Testis (tissue), 3 donors: ENCODE measurements around the gene TUFT1. TPM values are rescaled to one million over a fixed set of nuclear protein-coding genes. Genes with fewer than 3 reads are reported as not detected.
"Not testable (repeated sequence)": the region's sequence is repeated elsewhere in the genome, so short reads cannot be mapped to it uniquely, and the experiment has no call there.

Experiments used
- DNase-seq: peaks from one replicate; pipeline ENCODE4 v3.0.0-alpha.2; 2019
- H3K27ac ChIP-seq, 2 donors: fragments of 200-600 bp; sonication (generic); one replicate each; pipeline ENCODE4 v1.5.1; 2019
- H3K27me3 ChIP-seq: fragments of 200-600 bp; sonication (generic); one replicate; pipeline ENCODE4 v1.5.1; 2019
- H3K36me3 ChIP-seq: fragments of 200-600 bp; sonication (generic); one replicate; pipeline ENCODE4 v1.5.1; 2017; ENCODE audit warnings: low read depth; ENCODE audit errors: missing control alignments
- H3K4me1 ChIP-seq: fragments of 200-600 bp; sonication (generic); one replicate; pipeline ENCODE4 v1.5.1; 2019
- H3K4me3 ChIP-seq, 2 donors: fragments of 200-600 bp; sonication (generic); one replicate each; pipeline ENCODE4 v1.5.1; 2017 to 2019
- H3K9me3 ChIP-seq: fragments of 200-600 bp; sonication (generic); one replicate; pipeline ENCODE4 v1.5.1; 2017
- CTCF ChIP-seq, 3 experiments: fragments of 450-650 bp in 2 of 3; fragments of 200-600 bp in 1 of 3; sonication (generic) in 1 of 3; IDR thresholded peaks; one replicate each; pipeline ENCODE4 v1.5.1; 2016 to 2019; ENCODE audit warnings: antibody characterized with exemption in 3 of 3, mild to moderate bottlenecking in 2 of 3, moderate library complexity in 1 of 3
- POLR2A ChIP-seq: fragments of 450-650 bp; IDR thresholded peaks from one replicate; pipeline ENCODE4 v1.6.1; 2017; ENCODE audit warnings: antibody characterized with exemption, mild to moderate bottlenecking, moderate library complexity
- WGBS, 2 donors: methylation state at CpG; one replicate each; pipeline ENCODE4 v1.1.5; 2018; 5-methylcytosine and 5-hydroxymethylcytosine counted together
- intact Hi-C: fragments of 100-400 bp; cut with DNase I; formaldehyde crosslinking; loops from one replicate; pipeline ENCODE4 v1.15.1; 2023; ENCODE audit warnings: low total_unique reads
- polyA plus RNA-seq: library from polyadenylated mRNA; stranded (reverse); fragments of 350-450 nt; fragmentation: Illumina TruSeq; extraction: RNeasy Lipid Tissue Mini Kit (QIAGEN cat#74804); gene quantifications from one replicate; pipeline ENCODE4 v1.2.3, GENCODE V29; 2014; ENCODE audit warnings: low read depth, low replicate concordance; ENCODE audit not compliant: insufficient read depth
- total RNA-seq, 2 donors: library from RNA; depleted of rRNA; stranded (reverse); fragments of >200 nt; gene quantifications; one replicate each; pipeline ENCODE4 v1.2.3, GENCODE V29; 2016

The TUFT1 gene
- total and polyA plus RNA-seq, 3 donors from 2014 or later, result 9.7 to 19.3 (median 16.5) TPM

- TF ChIP-seq POLR2A (no peak), CTCF (IDR thresholded peaks at IDR 0.05) (no peak)
- DNase-seq, result no peak
- Histone ChIP-seq H3K27ac (no peak overlapping the region), H3K27me3 (no peaks in the 10 kb centered on the region), H3K4me3 (no peak overlapping the region), H3K4me1 (peaks cover 7% of the 10 kb centered on the region), H3K9me3 (no peaks in the 10 kb centered on the region), H3K36me3 (no peaks in the 10 kb centered on the region)
- intact Hi-C loops, result no loop called here
- WGBS, 2 donors, result 53 to 81% methylated on average over 3 of the region's 3 CpGs
These were observed 77.9 kb downstream of the TUFT1 start for GRCh38 chr1:151618003-151618402.

DNA sequence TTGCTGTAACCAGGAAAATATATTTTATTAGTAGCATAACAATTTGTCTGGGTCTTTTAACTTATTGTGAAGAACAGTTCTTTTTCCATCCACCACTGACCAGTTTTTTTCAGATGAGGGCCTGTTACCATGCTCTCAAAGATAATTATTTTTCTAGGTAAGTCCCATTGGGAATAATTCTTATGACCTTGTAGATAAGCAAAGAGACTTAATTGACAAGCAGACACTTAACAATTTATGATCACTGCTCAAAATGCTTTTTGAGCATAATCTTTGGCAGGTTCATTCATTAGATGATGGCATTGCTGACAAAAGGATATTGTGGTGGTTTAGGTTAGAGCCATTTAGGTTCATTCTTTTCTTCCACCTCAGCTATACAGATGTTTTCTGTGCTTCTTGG is 78.4 kb downstream of the TUFT1 start:
- Histone ChIP-seq H3K36me3 (no peaks in the 10 kb centered on the region), H3K27me3 (no peaks in the 10 kb centered on the region), H3K27ac (no peak overlapping the region), H3K4me3 (no peak overlapping the region), H3K9me3 (no peaks in the 10 kb centered on the region), H3K4me1 (peaks cover 4% of the 10 kb centered on the region)
- TF ChIP-seq CTCF (IDR thresholded peaks at IDR 0.05) (no peak), POLR2A (no peak)
- intact Hi-C loops, result no loop called here
- DNase-seq, result no peak

- H3K9me3 ChIP-seq, H3K36me3 ChIP-seq, intact Hi-C loops, H3K27me3 ChIP-seq, H3K4me1 ChIP-seq, H3K4me3 ChIP-seq, DNase-seq: not testable (repeated sequence)
- WGBS, 2 donors, result 84 to 91% methylated on average over 6 of the region's 6 CpGs
- peak overlapping the region in 1 of 2 donors; percentile 79 for H3K27ac ChIP-seq
These were observed 78.9 kb downstream of the TUFT1 start for GRCh38 chr1:151618996-151619395.

DNA sequence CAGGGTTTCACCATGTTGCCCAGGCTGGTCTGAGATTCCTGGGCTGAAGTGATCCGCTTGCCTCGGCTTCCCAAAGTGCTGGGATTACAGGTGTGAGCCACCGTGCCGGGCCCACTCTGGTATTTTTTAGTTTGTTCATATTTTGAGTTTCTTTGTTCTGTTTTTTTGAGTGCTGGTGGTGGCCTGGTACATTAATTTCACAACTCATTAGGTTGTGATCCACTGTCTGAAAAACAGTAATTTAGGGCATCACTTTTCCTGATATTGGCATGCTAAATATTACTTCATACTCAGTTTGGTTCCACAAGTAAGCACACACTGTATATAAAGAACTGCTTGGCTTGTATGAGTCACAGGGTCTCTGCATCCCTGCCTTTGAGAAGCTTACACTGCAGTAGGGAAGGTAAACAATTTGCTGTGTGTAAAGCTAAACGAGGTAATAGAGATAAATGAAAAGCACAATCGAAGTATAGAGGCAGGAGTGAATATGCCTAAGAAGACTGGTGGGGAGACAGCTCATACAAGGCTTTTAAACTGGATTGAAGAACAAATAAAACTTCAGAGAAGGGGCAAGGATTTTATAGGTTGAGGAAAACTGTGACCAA is 79.5 kb downstream of the TUFT1 start:
- intact Hi-C loops, result no loop called here
- Histone ChIP-seq H3K27me3 (no peaks in the 10 kb centered on the region), H3K9me3 (no peaks in the 10 kb centered on the region), H3K4me3 (no peak overlapping the region), H3K36me3 (no peaks in the 10 kb centered on the region), H3K27ac (peak overlapping the region; percentile 62 to 79), H3K4me1 (no peaks in the 10 kb centered on the region)
- DNase-seq, result no peak
- WGBS, 2 donors, result 76 to 80% methylated on average over 6 of the region's 6 CpGs
- TF ChIP-seq CTCF (IDR thresholded peaks at IDR 0.05), result no peak
- TF ChIP-seq POLR2A, result no peak

GRCh38 chr1:151620286-151620685 is 80.2 kb downstream of the TUFT1 start:
- Histone ChIP-seq H3K4me3 (no peak overlapping the region), H3K27ac (peak overlapping the region; percentile 62 to 79), H3K27me3 (no peaks in the 10 kb centered on the region), H3K4me1 (no peaks in the 10 kb centered on the region), H3K9me3 (no peaks in the 10 kb centered on the region), H3K36me3 (no peaks in the 10 kb centered on the region)
- intact Hi-C loops, result no loop called here
- no peak for DNase-seq
- WGBS, 2 donors, result 43 to 58% methylated on average over 2 of the region's 2 CpGs
- TF ChIP-seq POLR2A (no peak), CTCF (IDR thresholded peaks at IDR 0.05) (no peak)
